Mucosa of gallbladder (tissue), 1 donor: ENCODE measurements around the gene MYL3. TPM values are rescaled to one million over a fixed set of nuclear protein-coding genes. Genes with fewer than 3 reads are reported as not detected.

ENCODE experiments used
- DNase-seq: peaks from one replicate; pipeline ENCODE4 v3.0.0-alpha.2; 2020; ENCODE audit warnings: low spot score
- total RNA-seq: library from RNA; stranded (reverse); gene quantifications from one replicate; pipeline ENCODE4 v1.2.1, GENCODE V29; 2021
- donor health status: DM: no; HTN: no; CAD: no.

Gene MYL3
- total RNA-seq, 1 donor from 2014 or later = 1.8 TPM

- no peak for DNase-seq
Measured at GRCh38 chr3:46865546-46865945, 2.3 kb upstream of the MYL3 start.

GRCh38 chr3:46865031-46865507 lies 1.8 kb upstream of the MYL3 start:
- no peak for DNase-seq

GRCh38 chr3:46864061-46864881 lies 1.0 kb upstream of the MYL3 start:
- no peak for DNase-seq

GRCh38 chr3:46862369-46863025 lies 747 bp downstream of the MYL3 start:
- no peak for DNase-seq

GRCh38 chr3:46861605-46862368 lies 1.5 kb downstream of the MYL3 start:
- DNase-seq = no peak

- no peak for DNase-seq
Measured at GRCh38 chr3:46860810-46861604, 2.2 kb downstream of the MYL3 start.

- DNase-seq = no peak
Measured at GRCh38 chr3:46860017-46860809, 3.0 kb downstream of the MYL3 start.

GRCh38 chr3:46859001-46859710 lies 4.1 kb downstream of the MYL3 start:
- DNase-seq = no peak

- DNase-seq = no peak
Measured at GRCh38 chr3:46858456-46858855, 4.8 kb downstream of the MYL3 start.

GRCh38 chr3:46857485-46858341 lies 5.5 kb downstream of the MYL3 start:
- DNase-seq = no peak

- DNase-seq = no peak
Measured at GRCh38 chr3:46856576-46857471, 6.4 kb downstream of the MYL3 start.

- no peak for DNase-seq
Measured at GRCh38 chr3:46854555-46854991, 8.7 kb downstream of the MYL3 start.

GRCh38 chr3:46853441-46854415 lies 9.5 kb downstream of the MYL3 start:
- DNase-seq = no peak

GRCh38 chr3:46852839-46853355 lies 10.3 kb downstream of the MYL3 start:
- no peak for DNase-seq

GRCh38 chr3:46852334-46852720 lies 10.9 kb downstream of the MYL3 start:
- DNase-seq = no peak
